Aorta (tissue), 5 donors: ENCODE data around the gene ZNF75A. TPM values are rescaled to one million over a fixed set of nuclear protein-coding genes. Genes with fewer than 3 reads are reported as not detected.

Experiments used
- ATAC-seq: fragments of 200-7000 bp; cut with Tn5 transposase; one replicate; pipeline ENCODE4 v1.9.1; 2022; ENCODE audit warnings: moderate library complexity; ENCODE audit not compliant: low FRiP score
- DNase-seq, 2 donors: peaks; one replicate each; pipeline ENCODE4 v3.0.0-alpha.2; 2020
- H3K27ac ChIP-seq, 2 donors: one replicate each; pipeline ENCODE4 v1.5.1; 2013; ENCODE audit warnings: low read length in 2 of 2, mild to moderate bottlenecking in 2 of 2, moderate library complexity in 2 of 2, control low read depth in 1 of 2, inconsistent platforms in 1 of 2, low read depth in 1 of 2
- H3K27me3 ChIP-seq, 2 donors: one replicate each; pipeline ENCODE4 v1.6.1; 2013; ENCODE audit warnings: control low read depth in 1 of 2, low read length in 1 of 2, mild to moderate bottlenecking in 1 of 2, moderate library complexity in 1 of 2; ENCODE audit not compliant: insufficient read depth in 2 of 2, control insufficient read depth in 1 of 2
- H3K36me3 ChIP-seq, 2 donors: one replicate each; pipeline ENCODE4 v1.6.1; 2013; ENCODE audit warnings: control low read depth in 1 of 2, low read length in 1 of 2, mild to moderate bottlenecking in 1 of 2; ENCODE audit not compliant: insufficient read depth in 2 of 2, control insufficient read depth in 1 of 2
- H3K4me1 ChIP-seq, 2 donors: one replicate each; pipeline ENCODE4 v1.6.1; 2013; ENCODE audit warnings: low read length in 2 of 2, control low read depth in 1 of 2, mild to moderate bottlenecking in 1 of 2, moderate library complexity in 1 of 2; ENCODE audit not compliant: insufficient read depth in 2 of 2, control insufficient read depth in 1 of 2
- H3K4me3 ChIP-seq, 2 donors: one replicate each; pipeline ENCODE4 v1.5.1; 2013; ENCODE audit warnings: low read length in 2 of 2, control low read depth in 1 of 2, mild to moderate bottlenecking in 1 of 2
- H3K9me3 ChIP-seq: one replicate; pipeline ENCODE4 v1.6.1; 2013; ENCODE audit warnings: mild to moderate bottlenecking, low read length; ENCODE audit not compliant: control insufficient read depth
- WGBS, 2 donors: extraction: QIAGEN DNeasy Blood & Tissue Kit; methylation state at CpG; one replicate each; pipeline ENCODE4 v1.1.7; 2013; 5-methylcytosine and 5-hydroxymethylcytosine counted together
- intact Hi-C, 2 donors: fragments of 100-400 bp; cut with DNase I; formaldehyde crosslinking; loops; one replicate each; pipeline versions ENCODE4 v1.14.2 to v1.15.0; 2022
- long read RNA-seq, 2 donors: library from polyadenylated mRNA; unstranded; transcript quantifications; one replicate each; pipeline ENCODE4 v2.0.0, GENCODE V29; 2020 to 2021
- polyA plus RNA-seq, 2 donors: library from polyadenylated mRNA; stranded (reverse); fragments of 200-250 nt; gene quantifications; one replicate each; pipeline ENCODE4 v1.2.3, GENCODE V29; 2013
- total RNA-seq, 2 donors: library from RNA; stranded (reverse); fragmentation: NEBNext Ultra II Directional; extraction: Animal tissue kit (Norgen Biotek cat#: 25700); gene quantifications; one replicate each; pipeline ENCODE4 v1.2.1, GENCODE V29; 2021
- donor health status: healthy with polysubstance abuse.
- donor health status: Bipolar disorder and iron deficiency.
- donor health status: DM: no; HTN: no; CAD: no.
- donor health status: DM: no; HTN: no; CAD: no.
- donor health status: DM: yes; HTN: yes; CAD: no.

Gene ZNF75A
- total RNA-seq (10 to 100 TPM; 26.9 to 28.1 TPM), polyA plus RNA-seq (10 to 100 TPM in 1 of 2 donors, 1 to 10 TPM in 1; 6.1 to 17.3 TPM)
- long read RNA-seq, donor 1, partial matches to known transcripts, result 32 of 63 reads
- long read RNA-seq, donor 1, other reads (novel, unspliced or antisense), result 25 of 63 reads
- long read RNA-seq, donor 2, partial matches to known transcripts, result 3 of 8 reads
- long read RNA-seq, donor 2, other reads (novel, unspliced or antisense), result 3 of 8 reads

DNA sequence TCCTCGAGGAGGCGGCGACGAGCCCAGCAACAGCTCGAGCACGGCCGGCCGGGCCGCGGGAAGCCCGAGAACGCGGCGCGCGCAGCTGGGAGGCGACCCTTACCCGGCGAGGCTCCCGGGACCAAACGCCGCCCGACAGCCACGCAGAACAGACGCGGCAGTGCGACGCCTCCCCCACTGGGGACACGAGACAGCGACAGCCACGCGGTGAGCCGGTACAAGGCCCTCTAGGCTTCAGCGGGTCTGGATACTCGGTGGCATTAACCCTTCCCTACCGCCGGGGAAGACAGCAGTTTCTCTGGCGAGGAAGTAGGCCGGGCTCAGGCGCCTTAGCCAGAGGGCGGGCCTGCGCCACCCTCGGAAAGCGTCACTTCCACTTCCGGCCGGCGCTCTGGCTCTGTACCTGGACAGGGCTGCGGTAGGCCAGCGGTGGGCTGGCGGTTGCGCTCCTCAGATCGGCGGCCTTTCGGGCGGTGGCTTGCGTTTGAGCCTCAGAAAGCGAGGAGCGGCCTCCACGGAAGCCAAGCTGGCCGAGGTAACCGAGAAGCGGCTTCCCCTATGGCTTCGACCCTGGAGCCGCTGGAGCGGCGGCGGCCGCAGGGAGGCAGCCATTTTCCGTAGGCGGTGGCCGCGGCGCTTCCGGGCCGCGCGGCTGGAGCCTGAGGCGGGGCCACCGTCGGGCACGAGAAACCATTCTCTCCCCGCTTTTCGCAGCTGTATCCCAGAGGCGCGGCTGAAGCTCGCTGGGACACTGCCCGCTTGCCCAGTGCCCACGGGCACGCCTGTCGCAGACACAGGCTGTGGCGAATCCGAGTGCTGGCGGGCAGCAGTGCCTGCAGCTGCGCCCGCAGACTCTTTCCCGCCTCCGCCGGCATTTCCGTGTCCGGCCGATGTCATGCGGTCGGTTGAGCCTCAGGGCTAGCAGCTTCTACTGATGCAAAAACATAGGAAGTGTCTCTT, at the start of gene ZNF75A, which contains the start of gene TIGD7:
Gene ZNF75A, plus strand, starts transcription at position 389 of the 960 bp plus-strand sequence. CDS start 2,932 bp downstream, outside the sequence.
Gene TIGD7, minus strand, starts transcription at position 322 of the 960 bp plus-strand sequence. CDS start 4,816 bp downstream, outside the sequence.
- Histone ChIP-seq H3K4me3 (peak within 1 kb of the TSS; percentile 36 to 67), H3K27ac (peak within 1 kb of the TSS in 1 of 2 donors; percentile 60), H3K36me3 (peaks cover 8 to 9% of the 10 kb centered on the region in 2 donors), H3K27me3 (no peaks in the 10 kb centered on the region), H3K9me3 (peaks cover 15% of the 10 kb centered on the region), H3K4me1 (no peaks in the 10 kb centered on the region)
- intact Hi-C loops, result no loop called here
- DNase-seq (peak; percentile 93 to 95), ATAC-seq (peak; percentile 99)
- 1% methylated on average over 102 to 103 of the region's 103 CpGs for WGBS, 2 donors

DNA sequence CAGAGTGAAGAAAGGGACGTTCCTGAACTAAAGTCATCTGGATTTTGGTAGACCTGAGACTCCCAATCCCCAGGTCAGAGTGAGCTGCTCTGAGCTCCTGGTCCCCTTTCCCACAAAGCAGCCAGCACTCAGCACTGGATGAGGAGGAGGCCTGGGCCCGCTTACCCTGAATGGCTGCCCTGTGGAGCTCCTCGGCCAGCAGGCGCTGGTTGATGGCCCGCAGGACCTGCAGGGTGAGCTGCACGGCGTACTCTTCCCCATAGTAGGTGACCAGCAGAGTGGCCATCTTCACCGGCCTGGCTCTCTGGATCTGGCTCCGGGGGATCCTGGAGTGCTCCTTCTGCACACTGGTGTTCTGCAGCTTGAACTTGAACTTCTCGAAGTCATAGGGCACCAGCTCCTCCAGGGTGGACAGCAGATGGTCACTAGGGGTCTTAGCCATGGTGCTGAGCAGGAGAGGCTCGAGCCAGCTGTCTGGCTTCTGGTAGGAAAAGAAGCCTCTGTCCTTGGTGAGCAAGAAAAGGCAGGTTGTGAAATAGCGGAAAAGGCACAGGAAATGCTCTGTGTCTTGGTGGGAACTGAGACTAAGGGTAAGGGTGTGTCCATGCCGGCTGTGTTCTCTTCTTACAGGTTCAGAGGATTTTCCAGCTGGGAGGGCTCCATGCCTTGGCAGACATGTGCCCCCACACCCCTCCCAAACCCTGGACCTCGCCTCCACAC, 49.0 kb upstream of the ZNF75A start, which contains the start of gene MEFV:
Gene MEFV, minus strand, starts transcription at position 488 of the 720 bp plus-strand sequence. Its CDS starts 46 bp downstream, at position 442.
- ATAC-seq, result peak; percentile 37
- no peaks in the 10 kb centered on the region for H3K27me3 ChIP-seq
- no peak for DNase-seq
- intact Hi-C loops, result no loop called here
- no peak within 1 kb of the TSS for H3K4me3 ChIP-seq
- H3K4me1 ChIP-seq, result no peaks in the 10 kb centered on the region
- H3K36me3 ChIP-seq, result no peaks in the 10 kb centered on the region
- 81 to 82% methylated on average over 14 of the region's 14 CpGs for WGBS, 2 donors
- H3K9me3 ChIP-seq, result no peaks in the 10 kb centered on the region
- no peak within 1 kb of the TSS for H3K27ac ChIP-seq

DNA sequence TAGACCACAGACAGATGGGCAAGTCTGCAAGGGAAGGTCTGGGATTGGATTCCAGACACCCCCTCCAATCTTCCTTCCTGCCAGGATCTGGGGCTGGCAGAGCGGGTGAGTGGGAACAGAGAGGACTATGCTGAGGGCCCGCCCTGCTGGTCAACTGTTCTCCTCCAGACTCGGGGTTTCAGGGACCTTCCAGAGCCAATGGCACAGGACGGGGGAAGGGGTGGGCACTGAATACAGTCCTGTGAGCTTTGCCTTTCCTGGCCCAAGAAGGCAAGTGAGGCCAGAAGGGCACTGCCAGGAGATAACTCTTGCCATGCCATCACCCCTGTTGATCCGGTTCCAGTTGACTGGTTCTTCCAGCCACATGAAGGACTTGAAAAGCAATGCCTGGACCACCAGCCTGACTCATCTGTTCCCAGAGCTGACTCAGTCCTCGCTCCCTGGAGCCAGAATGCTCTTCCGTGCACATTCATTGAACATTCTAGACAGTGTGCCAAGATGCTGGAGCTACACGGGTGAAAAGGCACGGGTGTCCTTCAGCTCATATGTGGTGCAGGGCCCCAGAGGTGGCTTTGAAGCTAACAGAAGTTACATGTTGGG, 48.3 kb upstream of the ZNF75A start:
- 71 to 75% methylated on average over 9 of the region's 9 CpGs for WGBS, 2 donors
- H3K4me1 ChIP-seq, result no peaks in the 10 kb centered on the region
- intact Hi-C loops, result no loop called here
- no peaks in the 10 kb centered on the region for H3K36me3 ChIP-seq
- H3K27ac ChIP-seq, result no peak overlapping the region
- ATAC-seq, result no peak
- no peaks in the 10 kb centered on the region for H3K9me3 ChIP-seq
- no peak overlapping the region for H3K4me3 ChIP-seq
- no peak for DNase-seq
- H3K27me3 ChIP-seq, result no peaks in the 10 kb centered on the region

DNA sequence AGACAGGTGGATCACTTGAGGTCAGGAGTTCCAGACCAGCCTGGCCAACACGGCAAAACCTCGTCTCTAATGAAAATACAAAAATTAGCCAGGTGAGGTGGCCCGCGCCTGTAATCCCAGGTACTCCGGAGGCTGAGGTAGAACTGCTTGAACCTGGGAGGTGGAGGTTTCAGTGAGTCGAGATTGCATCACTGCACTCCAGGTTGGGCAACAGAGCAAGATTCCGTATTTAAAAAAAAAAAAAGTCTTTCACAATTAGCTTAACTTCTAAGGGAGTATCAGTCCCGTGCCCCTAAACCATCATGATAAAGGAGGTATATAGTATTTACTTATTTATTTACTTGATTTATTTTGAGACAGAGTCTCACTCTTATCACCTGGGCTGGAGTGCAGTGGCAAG, 45.5 kb upstream of the ZNF75A start:
- no peaks in the 10 kb centered on the region for H3K27me3 ChIP-seq
- H3K36me3 ChIP-seq, result no peaks in the 10 kb centered on the region
- WGBS, 2 donors, result 83 to 90% methylated on average over 8 of the region's 8 CpGs
- no peak overlapping the region for H3K4me3 ChIP-seq
- H3K9me3 ChIP-seq, result no peaks in the 10 kb centered on the region
- no peak overlapping the region for H3K27ac ChIP-seq
- no peak for DNase-seq
- no peak for ATAC-seq
- no peaks in the 10 kb centered on the region for H3K4me1 ChIP-seq
- intact Hi-C loops, result no loop called here

DNA sequence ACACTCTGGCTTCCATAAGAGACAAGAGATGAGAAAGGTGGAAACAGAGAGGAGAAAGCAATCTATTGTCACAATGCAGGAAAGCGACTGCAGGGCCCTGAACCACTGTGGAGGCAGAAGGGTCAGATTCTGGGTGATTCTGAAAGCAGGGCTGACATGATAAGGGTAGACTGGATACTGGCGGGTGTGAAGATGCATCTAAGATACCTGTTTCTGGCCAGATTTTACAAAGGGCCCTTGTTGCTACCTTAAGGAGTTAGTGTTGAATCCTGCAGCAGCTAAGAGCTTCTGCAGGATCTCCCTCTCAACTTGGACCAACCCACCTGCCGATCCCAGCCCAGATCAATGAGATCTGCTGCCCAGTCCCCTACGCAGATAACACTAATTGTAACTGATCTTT, 42.8 kb upstream of the ZNF75A start:
- Histone ChIP-seq H3K36me3 (no peaks in the 10 kb centered on the region), H3K27ac (no peak overlapping the region), H3K4me1 (no peaks in the 10 kb centered on the region), H3K4me3 (no peak overlapping the region), H3K9me3 (no peaks in the 10 kb centered on the region), H3K27me3 (no peaks in the 10 kb centered on the region)
- ATAC-seq, result no peak
- 94 to 99% methylated on average over 4 of the region's 4 CpGs for WGBS, 2 donors
- intact Hi-C loops, result no loop called here
- DNase-seq, result no peak

DNA sequence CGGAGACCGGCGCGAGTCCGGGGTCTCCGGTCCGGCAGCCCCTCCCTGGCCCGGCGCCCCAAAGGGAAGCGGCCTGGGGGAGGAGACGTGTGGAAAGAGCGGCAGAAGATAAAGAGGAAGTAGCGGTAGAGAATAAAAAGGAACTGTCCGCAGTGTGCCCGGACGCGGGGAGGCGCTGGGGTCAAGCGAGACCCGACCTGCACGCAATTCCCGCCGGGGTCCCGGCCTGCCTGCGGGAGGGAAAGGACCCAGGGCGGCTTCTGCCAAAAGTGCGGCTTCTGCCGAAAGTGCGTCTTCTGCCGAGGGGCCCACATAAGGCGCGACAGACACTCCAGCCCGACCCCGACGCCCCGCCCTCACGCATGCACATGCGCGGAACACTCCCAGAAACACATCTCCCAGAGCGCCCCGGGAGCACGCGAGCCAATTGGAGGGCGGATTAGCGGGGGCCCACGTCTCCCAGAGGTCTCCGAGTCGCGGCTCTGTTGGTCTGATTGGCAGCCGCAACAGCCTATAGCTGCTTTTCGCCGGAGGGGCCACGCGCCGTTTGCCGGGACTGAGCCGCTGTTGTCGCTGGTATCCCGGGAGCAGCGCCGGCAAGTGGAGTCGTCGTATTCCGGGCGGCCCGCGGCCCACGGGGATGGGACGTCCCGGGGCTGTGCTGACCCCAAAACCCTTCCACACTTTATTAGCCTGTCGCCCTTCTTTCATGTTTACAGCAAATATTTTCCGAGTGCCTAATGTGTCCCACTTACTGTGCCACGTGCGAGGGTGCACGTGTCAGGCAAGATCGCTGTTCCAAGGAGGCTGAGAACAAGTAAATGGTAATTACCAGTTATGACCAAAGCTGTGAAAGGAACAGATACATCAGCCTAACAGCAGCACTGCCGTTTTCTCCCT, 40.9 kb upstream of the ZNF75A start:
- WGBS, 2 donors, result 1% methylated on average over 68 to 77 of the region's 77 CpGs
- Histone ChIP-seq H3K36me3 (peaks cover 0 to 3% of the 10 kb centered on the region in 2 donors), H3K4me1 (no peaks in the 10 kb centered on the region), H3K27me3 (no peaks in the 10 kb centered on the region), H3K9me3 (no peaks in the 10 kb centered on the region), H3K4me3 (peak overlapping the region; percentile 60 to 81), H3K27ac (peak overlapping the region; percentile 47 to 87)
- intact Hi-C loops, result no loop called here
- peak; percentile 99 for DNase-seq
- peak; percentile 97 for ATAC-seq

DNA sequence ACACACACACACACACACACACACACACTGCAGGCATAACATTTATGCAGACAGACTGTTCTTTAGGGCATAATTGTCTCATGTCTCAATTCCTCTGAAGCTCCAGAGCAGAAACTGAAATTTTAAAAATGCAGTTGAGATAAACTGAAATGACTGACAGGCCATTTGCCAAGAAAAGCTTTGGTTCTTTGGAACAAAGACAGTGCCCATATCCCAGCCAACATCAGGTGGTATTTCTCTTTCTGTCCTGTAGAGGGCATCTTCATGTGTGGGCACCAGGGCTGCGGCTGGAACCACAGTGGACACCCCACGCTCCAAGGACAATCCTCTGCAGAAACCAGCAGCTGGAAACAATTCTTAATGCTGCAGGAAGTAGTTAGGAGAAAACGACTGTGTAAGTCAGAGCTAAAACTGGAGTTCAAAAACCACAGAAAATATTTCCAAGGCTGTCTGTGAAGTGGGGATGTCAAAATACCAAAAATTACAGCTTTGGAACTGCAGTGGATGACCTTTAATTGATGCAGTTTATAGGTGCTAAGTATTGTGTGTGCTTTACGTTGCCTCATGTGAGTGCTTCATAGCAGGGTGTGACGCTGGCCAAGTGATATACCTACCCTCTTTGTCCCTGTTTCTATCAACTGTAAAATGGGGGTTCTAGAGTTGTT, 38.3 kb upstream of the ZNF75A start:
- Histone ChIP-seq H3K27me3 (no peaks in the 10 kb centered on the region), H3K27ac (no peak overlapping the region), H3K36me3 (peaks cover 0 to 3% of the 10 kb centered on the region in 2 donors), H3K9me3 (no peaks in the 10 kb centered on the region), H3K4me3 (no peak overlapping the region), H3K4me1 (no peaks in the 10 kb centered on the region)
- intact Hi-C loops, result loop anchor here in 1 of 2 donors (2.0 kb wide), 1 partner anchor 16 kb away; the partner anchor contains the start of gene ZNF263
- DNase-seq (peak in 1 of 2 donors; percentile 66), ATAC-seq (no peak)
- WGBS, 2 donors, result 28 to 30% methylated on average over 5 of the region's 5 CpGs
